ENCODE results near the gene TNNC2. TPM values are rescaled to one million over a fixed set of nuclear protein-coding genes. Genes with fewer than 3 reads are reported as not detected.
A peak's percentile ranks its signal among the peaks of the same experiment; 100 is the strongest.

The TNNC2 gene
- total RNA-seq, 1 experiment from 2014 or later = not detected

DNA sequence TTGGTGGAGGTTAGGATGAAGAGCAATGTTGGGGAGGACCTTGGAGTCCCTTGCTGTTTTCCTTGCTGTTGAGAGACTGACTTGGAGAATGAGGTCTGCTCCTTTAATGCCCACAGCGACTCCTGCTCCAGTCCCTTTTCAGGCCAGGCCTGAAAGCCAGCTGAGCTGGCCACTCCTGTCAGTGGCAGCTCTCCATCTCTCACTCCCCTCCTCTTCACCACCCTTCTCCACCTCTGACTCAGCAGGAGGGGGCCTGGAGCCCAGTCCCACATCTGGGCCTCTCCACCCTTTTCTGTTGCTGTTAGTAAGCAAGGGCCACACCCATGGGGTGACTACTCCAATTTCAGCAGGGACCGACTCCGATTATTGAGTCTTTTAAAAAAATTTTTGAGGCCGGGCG, 8.7 kb upstream of the TNNC2 start:
- no TSS peak for BruUV-seq (replicated peaks)
- Histone ChIP-seq H3K9me3 (no peaks in the 10 kb centered on the region), H3K4me1 (peaks cover 13% of the 10 kb centered on the region), H3K27me3 (replicated peaks; ENCODE audit: control insufficient read depth, insufficient read depth, low read length) (no peaks in the 10 kb centered on the region), H3K36me3 (ENCODE audit: control insufficient read depth, insufficient read depth, low read length) (no peaks in the 10 kb centered on the region), H3K4me3 (ENCODE audit: low read depth, low read length) (no peak overlapping the region)
- CTCF ChIA-PET = interaction anchor here (0.6 kb wide), 1 partner anchor 130 kb away, joined by 5 read pairs; no protein-coding TSS in a partner anchor
- POLR2A ChIA-PET = no interaction called here
- no peaks in the 10 kb centered on the region for H3K9me3 Mint-ChIP-seq (ENCODE audit: unreplicated experiment)
- H3K36me3 Mint-ChIP-seq (ENCODE audit: insufficient read depth, unreplicated experiment) = peaks cover 6% of the 10 kb centered on the region
- H3K27me3 Mint-ChIP-seq (ENCODE audit: insufficient read depth, unreplicated experiment) = no peaks in the 10 kb centered on the region
- DNase-seq = no peak
- peaks cover 9% of the 10 kb centered on the region for H3K4me1 Mint-ChIP-seq (ENCODE audit: low read depth, unreplicated experiment)
- no peak overlapping the region for H3K4me3 Mint-ChIP-seq (ENCODE audit: unreplicated experiment)
- H3K27ac Mint-ChIP-seq (ENCODE audit: unreplicated experiment) = no peak overlapping the region
- TF ChIP-seq, protein P1, sequence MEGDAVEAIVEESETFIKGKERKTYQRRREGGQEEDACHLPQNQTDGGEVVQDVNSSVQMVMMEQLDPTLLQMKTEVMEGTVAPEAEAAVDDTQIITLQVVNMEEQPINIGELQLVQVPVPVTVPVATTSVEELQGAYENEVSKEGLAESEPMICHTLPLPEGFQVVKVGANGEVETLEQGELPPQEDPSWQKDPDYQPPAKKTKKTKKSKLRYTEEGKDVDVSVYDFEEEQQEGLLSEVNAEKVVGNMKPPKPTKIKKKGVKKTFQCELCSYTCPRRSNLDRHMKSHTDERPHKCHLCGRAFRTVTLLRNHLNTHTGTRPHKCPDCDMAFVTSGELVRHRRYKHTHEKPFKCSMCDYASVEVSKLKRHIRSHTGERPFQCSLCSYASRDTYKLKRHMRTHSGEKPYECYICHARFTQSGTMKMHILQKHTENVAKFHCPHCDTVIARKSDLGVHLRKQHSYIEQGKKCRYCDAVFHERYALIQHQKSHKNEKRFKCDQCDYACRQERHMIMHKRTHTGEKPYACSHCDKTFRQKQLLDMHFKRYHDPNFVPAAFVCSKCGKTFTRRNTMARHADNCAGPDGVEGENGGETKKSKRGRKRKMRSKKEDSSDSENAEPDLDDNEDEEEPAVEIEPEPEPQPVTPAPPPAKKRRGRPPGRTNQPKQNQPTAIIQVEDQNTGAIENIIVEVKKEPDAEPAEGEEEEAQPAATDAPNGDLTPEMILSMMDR (IDR thresholded peaks at IDR 0.05; ENCODE audit: insufficient read depth in 1 of 2, low read depth in 1 of 2, low read length in 1 of 2, severe bottlenecking in 1 of 2, unreplicated experiment in 1 of 2) = no peak
- intact Hi-C loops (cut with micrococcal nuclease; ENCODE audit: unreplicated experiment) = no loop called here

DNA sequence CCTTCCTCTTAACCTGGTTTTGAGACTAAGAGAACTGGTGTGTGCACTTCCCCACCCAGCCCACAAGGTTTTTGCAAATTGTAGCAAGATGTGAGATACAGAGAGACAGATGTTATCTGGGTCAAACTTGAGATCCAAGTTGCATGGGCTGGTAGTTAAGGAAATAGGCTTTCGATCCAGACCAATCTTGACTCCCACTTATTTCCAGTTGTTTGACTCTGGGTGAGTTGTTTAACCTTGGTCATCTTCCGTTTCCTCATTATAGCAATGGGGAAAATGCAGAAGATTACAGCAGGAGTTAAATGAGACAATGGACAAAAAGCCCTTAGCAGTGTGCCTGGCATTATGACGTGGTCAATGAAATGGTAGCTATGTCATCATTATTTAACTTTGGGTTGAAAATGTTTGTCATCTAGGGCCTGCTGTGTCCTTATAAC, 8.2 kb upstream of the TNNC2 start:
- no peaks in the 10 kb centered on the region for H3K27me3 ChIP-seq (replicated peaks; ENCODE audit: control insufficient read depth, insufficient read depth, low read length)
- no peak overlapping the region for H3K4me3 ChIP-seq (ENCODE audit: low read depth, low read length)
- no TSS peak for BruUV-seq (replicated peaks)
- ChIA-PET CTCF (interaction anchor here (0.6 kb wide), 1 partner anchor 130 kb away, joined by 5 read pairs; no protein-coding TSS in a partner anchor), POLR2A (no interaction called here)
- DNase-seq = no peak
- TF ChIP-seq, protein P1 (IDR thresholded peaks at IDR 0.05; ENCODE audit: insufficient read depth in 1 of 2, low read depth in 1 of 2, low read length in 1 of 2, severe bottlenecking in 1 of 2, unreplicated experiment in 1 of 2) = no peak
- H3K9me3 ChIP-seq = no peaks in the 10 kb centered on the region
- Mint-ChIP-seq H3K4me3 (ENCODE audit: unreplicated experiment) (no peak overlapping the region), H3K9me3 (ENCODE audit: unreplicated experiment) (no peaks in the 10 kb centered on the region), H3K27ac (ENCODE audit: unreplicated experiment) (no peak overlapping the region), H3K4me1 (ENCODE audit: low read depth, unreplicated experiment) (peaks cover 12% of the 10 kb centered on the region), H3K36me3 (ENCODE audit: insufficient read depth, unreplicated experiment) (peaks cover 1% of the 10 kb centered on the region), H3K27me3 (ENCODE audit: insufficient read depth, unreplicated experiment) (no peaks in the 10 kb centered on the region)
- intact Hi-C loops (cut with micrococcal nuclease; ENCODE audit: unreplicated experiment) = no loop called here
- H3K4me1 ChIP-seq = peaks cover 13% of the 10 kb centered on the region
- H3K36me3 ChIP-seq (ENCODE audit: control insufficient read depth, insufficient read depth, low read length) = no peaks in the 10 kb centered on the region

DNA sequence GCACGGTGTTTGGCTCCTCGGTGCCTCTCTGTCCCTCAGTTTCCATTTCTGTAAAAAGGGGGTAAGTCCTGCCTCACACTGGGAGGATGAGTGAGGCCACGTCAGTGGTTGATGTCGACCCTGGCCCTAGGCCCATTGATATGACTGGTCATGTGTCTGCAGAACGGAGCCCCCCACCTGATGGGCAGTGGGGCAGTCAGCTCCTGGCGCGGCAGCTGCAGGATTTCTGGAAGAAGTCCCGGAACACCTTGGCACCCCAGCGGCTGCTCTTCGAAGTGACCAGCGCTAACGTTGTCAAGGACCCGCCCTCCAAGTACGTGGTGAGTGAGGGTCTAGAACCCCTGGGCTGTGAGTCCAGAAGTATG, 7.7 kb upstream of the TNNC2 start:
- Histone ChIP-seq H3K27me3 (replicated peaks; ENCODE audit: control insufficient read depth, insufficient read depth, low read length) (no peaks in the 10 kb centered on the region), H3K4me3 (ENCODE audit: low read depth, low read length) (no peak overlapping the region), H3K4me1 (peaks cover 13% of the 10 kb centered on the region), H3K9me3 (no peaks in the 10 kb centered on the region), H3K36me3 (ENCODE audit: control insufficient read depth, insufficient read depth, low read length) (no peaks in the 10 kb centered on the region)
- POLR2A ChIA-PET = interaction anchor here (1.6 to 2.0 kb wide), 2 partner anchors 21 to 100 kb away, joined by 6 to 12 read pairs; partner anchors contain the start of gene PCIF1
- H3K36me3 Mint-ChIP-seq (ENCODE audit: insufficient read depth, unreplicated experiment) = no peaks in the 10 kb centered on the region
- intact Hi-C loops (cut with micrococcal nuclease; ENCODE audit: unreplicated experiment) = no loop called here
- H3K27me3 Mint-ChIP-seq (ENCODE audit: insufficient read depth, unreplicated experiment) = no peaks in the 10 kb centered on the region
- H3K4me1 Mint-ChIP-seq (ENCODE audit: low read depth, unreplicated experiment) = peaks cover 15% of the 10 kb centered on the region
- BruUV-seq (replicated peaks) = TSS peak; percentile 42
- no peak for DNase-seq
- H3K27ac Mint-ChIP-seq (ENCODE audit: unreplicated experiment) = no peak overlapping the region
- no peaks in the 10 kb centered on the region for H3K9me3 Mint-ChIP-seq (ENCODE audit: unreplicated experiment)
- CTCF ChIA-PET = no interaction called here
- peak overlapping the region; percentile 71 for H3K4me3 Mint-ChIP-seq (ENCODE audit: unreplicated experiment)
- TF ChIP-seq, protein P1 (IDR thresholded peaks at IDR 0.05; ENCODE audit: insufficient read depth in 1 of 2, low read depth in 1 of 2, low read length in 1 of 2, severe bottlenecking in 1 of 2, unreplicated experiment in 1 of 2) = no peak

All from Caco-2 (cell line).